ENCODE results near the gene CIT. TPM values are rescaled to one million over a fixed set of nuclear protein-coding genes. Genes with fewer than 3 reads are reported as not detected.
A peak's percentile ranks its signal among the peaks of the same experiment; 100 is the strongest.

The CIT gene
- total RNA-seq, 6 experiments from 2014 or later = 23.1 to 55.5 (median 48.3) TPM

- H3K27me3 Mint-ChIP-seq (ENCODE audit: insufficient read depth) = peaks cover 5% of the 10 kb centered on the region
- no peak for DNase-seq
- H3K9me3 Mint-ChIP-seq = no peaks in the 10 kb centered on the region
- TF ChIP-seq CTCF (IDR thresholded peaks at IDR 0.05) = no peak
- H3K4me3 Mint-ChIP-seq = no peak overlapping the region
- peaks cover 20% of the 10 kb centered on the region for H3K4me1 Mint-ChIP-seq (ENCODE audit: low read depth)
- no peaks in the 10 kb centered on the region for H3K36me3 Mint-ChIP-seq (ENCODE audit: low read depth)
- no peak overlapping the region for H3K27ac Mint-ChIP-seq
Measured at GRCh38 chr12:119913536-119914330, 36.6 kb upstream of the CIT start.

GRCh38 chr12:119911182-119911581 lies 34.1 kb upstream of the CIT start:
- TF ChIP-seq CTCF (IDR thresholded peaks at IDR 0.05) = no peak
- H3K27me3 Mint-ChIP-seq (ENCODE audit: insufficient read depth) = peaks cover 11% of the 10 kb centered on the region

DNA sequence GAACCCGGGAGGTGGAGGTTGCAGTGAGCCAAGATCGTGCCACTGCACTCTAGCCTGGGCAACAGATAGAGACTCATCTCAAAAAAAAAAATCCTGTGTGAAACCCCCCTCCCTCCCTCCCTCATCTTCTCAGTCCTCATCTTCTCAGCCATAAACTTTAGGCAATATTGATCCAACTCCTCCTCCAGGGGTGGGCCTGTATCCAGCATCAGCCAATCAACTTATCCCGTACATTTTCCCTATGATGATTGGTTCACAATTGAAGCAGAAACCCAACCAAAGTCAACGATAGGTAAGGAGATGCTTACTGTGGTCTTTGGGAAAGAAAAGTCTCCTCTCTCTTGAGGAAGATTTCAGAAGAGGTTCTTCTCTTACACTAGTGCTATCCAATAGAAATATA lies 33.5 kb upstream of the CIT start:
- DNase-seq = no peak
- no peak overlapping the region for H3K4me3 Mint-ChIP-seq
- peaks cover 20% of the 10 kb centered on the region for H3K4me1 Mint-ChIP-seq (ENCODE audit: low read depth)
- no peaks in the 10 kb centered on the region for H3K9me3 Mint-ChIP-seq
- H3K27ac Mint-ChIP-seq = no peak overlapping the region
- H3K27me3 Mint-ChIP-seq (ENCODE audit: insufficient read depth) = peaks cover 11% of the 10 kb centered on the region
- TF ChIP-seq CTCF (IDR thresholded peaks at IDR 0.05) = no peak
- H3K36me3 Mint-ChIP-seq (ENCODE audit: low read depth) = no peaks in the 10 kb centered on the region

More at GRCh38 chr12:119911182-119911581, 34.1 kb upstream of the CIT start:
- Mint-ChIP-seq H3K4me1 (ENCODE audit: low read depth) (peaks cover 20% of the 10 kb centered on the region), H3K4me3 (no peak overlapping the region), H3K9me3 (no peaks in the 10 kb centered on the region), H3K27ac (no peak overlapping the region), H3K36me3 (ENCODE audit: low read depth) (no peaks in the 10 kb centered on the region)
- peak; percentile 69 for DNase-seq

DNA sequence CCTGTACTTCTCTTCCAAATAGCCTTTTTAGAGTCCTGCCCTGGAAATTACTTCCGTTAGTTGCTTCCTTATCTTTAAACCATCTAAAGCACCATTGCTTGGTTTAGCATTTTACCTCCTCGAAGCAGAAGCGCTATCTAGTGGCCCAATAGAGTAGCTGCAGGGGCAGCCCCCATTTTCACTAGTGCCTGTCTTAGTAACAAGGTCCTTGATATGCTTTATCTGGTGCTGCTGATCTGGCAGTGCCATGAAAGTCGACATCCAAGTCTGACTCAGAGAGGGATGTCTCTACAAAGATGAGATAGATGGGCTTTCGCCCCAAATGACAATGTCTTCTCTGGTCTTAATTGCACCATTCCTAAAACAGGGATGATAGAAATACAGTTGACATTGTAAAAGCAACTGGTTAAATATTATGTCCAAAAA lies 25.0 kb upstream of the CIT start:
- Mint-ChIP-seq H3K4me3 (no peak overlapping the region), H3K27me3 (ENCODE audit: insufficient read depth) (peaks cover 7% of the 10 kb centered on the region), H3K4me1 (ENCODE audit: low read depth) (peaks cover 8% of the 10 kb centered on the region), H3K27ac (no peak overlapping the region), H3K36me3 (ENCODE audit: low read depth) (no peaks in the 10 kb centered on the region), H3K9me3 (no peaks in the 10 kb centered on the region)
- peak; percentile 78 for DNase-seq
- peak; percentile 89 for TF ChIP-seq CTCF (IDR thresholded peaks at IDR 0.05)

GRCh38 chr12:119901670-119902069 lies 24.6 kb upstream of the CIT start:
- H3K4me1 Mint-ChIP-seq (ENCODE audit: low read depth) = peaks cover 8% of the 10 kb centered on the region
- H3K27ac Mint-ChIP-seq = no peak overlapping the region
- no peaks in the 10 kb centered on the region for H3K9me3 Mint-ChIP-seq
- peaks cover 7% of the 10 kb centered on the region for H3K27me3 Mint-ChIP-seq (ENCODE audit: insufficient read depth)
- no peaks in the 10 kb centered on the region for H3K36me3 Mint-ChIP-seq (ENCODE audit: low read depth)
- DNase-seq = no peak
- H3K4me3 Mint-ChIP-seq = no peak overlapping the region
- no peak for TF ChIP-seq CTCF (IDR thresholded peaks at IDR 0.05)

Data from HFFc6 (cell line).